HG02943 (cell line): ENCODE results near the gene GALNT10.

Experiments
- ATAC-seq: cut with Tn5 transposase; IDR thresholded peaks from one replicate; pipeline ENCODE4 v1.9.1; 2021; ENCODE audit warnings: mild to moderate bottlenecking, low read depth, moderate library complexity; ENCODE audit not compliant: unreplicated experiment

The GALNT10 gene

GRCh38 chr5:154262342-154262741 is 71.8 kb downstream of the GALNT10 start:
- no peak for ATAC-seq

- ATAC-seq: no peak
Measured at GRCh38 chr5:154264549-154265196, 74.1 kb downstream of the GALNT10 start.

- no peak for ATAC-seq
Measured at GRCh38 chr5:154265197-154265773, 74.8 kb downstream of the GALNT10 start.

- no peak for ATAC-seq
Measured at GRCh38 chr5:154267516-154267915, 77.0 kb downstream of the GALNT10 start.

GRCh38 chr5:154268073-154268472 is 77.5 kb downstream of the GALNT10 start:
- ATAC-seq: no peak

GRCh38 chr5:154269414-154269813 is 78.9 kb downstream of the GALNT10 start:
- no peak for ATAC-seq

- ATAC-seq: no peak
Measured at GRCh38 chr5:154271466-154271865, 80.9 kb downstream of the GALNT10 start.

- no peak for ATAC-seq
Measured at GRCh38 chr5:154271936-154272514, 81.5 kb downstream of the GALNT10 start.

- peak; percentile 61 for ATAC-seq
Measured at GRCh38 chr5:154273028-154273617, 82.6 kb downstream of the GALNT10 start.

- ATAC-seq: no peak
Measured at GRCh38 chr5:154273963-154274827, 83.7 kb downstream of the GALNT10 start.

- no peak for ATAC-seq
Measured at GRCh38 chr5:154274828-154275185, 84.3 kb downstream of the GALNT10 start.

- no peak for ATAC-seq
Measured at GRCh38 chr5:154275566-154275965, 85.0 kb downstream of the GALNT10 start.

- ATAC-seq: no peak
Measured at GRCh38 chr5:154276261-154276972, 85.9 kb downstream of the GALNT10 start.

GRCh38 chr5:154276973-154277331 is 86.4 kb downstream of the GALNT10 start:
- no peak for ATAC-seq

- no peak for ATAC-seq
Measured at GRCh38 chr5:154277499-154277898, 87.0 kb downstream of the GALNT10 start.

- ATAC-seq: no peak
Measured at GRCh38 chr5:154278186-154278585, 87.7 kb downstream of the GALNT10 start.

GRCh38 chr5:154278908-154279307 is 88.4 kb downstream of the GALNT10 start:
- peak; percentile 65 for ATAC-seq

GRCh38 chr5:154284433-154284832 is 93.9 kb downstream of the GALNT10 start:
- ATAC-seq: peak; percentile 88

- ATAC-seq: no peak
Measured at GRCh38 chr5:154285661-154286408, 95.3 kb downstream of the GALNT10 start.

GRCh38 chr5:154286557-154286956 is 96.0 kb downstream of the GALNT10 start:
- no peak for ATAC-seq
